Left lung (tissue), 10 donors: ENCODE data around the gene TMEM225B. TPM values are rescaled to one million over a fixed set of nuclear protein-coding genes. Genes with fewer than 3 reads are reported as not detected.

Experiments
- ATAC-seq: fragments of 200-7000 bp; cut with Tn5 transposase; one replicate; pipeline ENCODE4 v1.9.1; 2020; ENCODE audit warnings: moderate library complexity
- DNase-seq, 4 donors: peaks; one replicate each; pipeline ENCODE4 v3.0.0-alpha.2; 2013 to 2020
- H3K27ac ChIP-seq, 2 donors: fragments of 200-600 bp; sonication (generic) in 1 of 2; one replicate each; pipeline versions ENCODE4 v1.5.0 to v1.8.0; 2020 to 2021
- H3K27me3 ChIP-seq, 2 donors: fragments of 200-600 bp; sonication (generic) in 1 of 2; one replicate each; pipeline versions ENCODE4 v1.5.0 to v1.8.0; 2020 to 2021
- H3K36me3 ChIP-seq, 2 donors: fragments of 200-600 bp; sonication (generic) in 1 of 2; one replicate each; pipeline versions ENCODE4 v1.5.0 to v1.8.0; 2020 to 2021
- H3K4me1 ChIP-seq, 2 donors: fragments of 200-600 bp; one replicate each; pipeline ENCODE4 v1.8.0; 2021
- H3K4me3 ChIP-seq, 2 donors: fragments of 200-600 bp; sonication (generic) in 1 of 2; one replicate each; pipeline versions ENCODE4 v1.5.0 to v1.8.0; 2020 to 2021; ENCODE audit warnings: mild to moderate bottlenecking in 1 of 2
- H3K9me3 ChIP-seq, 2 donors: fragments of 200-600 bp; sonication (generic) in 1 of 2; one replicate each; pipeline versions ENCODE4 v1.5.0 to v1.8.0; 2020 to 2021
- intact Hi-C, 2 donors: fragments of 100-400 bp; cut with DNase I; formaldehyde crosslinking; loops; one replicate each; pipeline versions ENCODE4 v1.11.2 to v1.14.2; 2022
- polyA plus RNA-seq, 6 donors: library from polyadenylated mRNA; unstranded; fragments of 120-200 nt; gene quantifications; one replicate each; pipeline ENCODE4 v1.2.1, GENCODE V29; 2013; ENCODE audit not compliant: insufficient read length in 6 of 6
- total RNA-seq, 2 donors: library from RNA; stranded (reverse); fragmentation: NEBNext Ultra II Directional; extraction: Animal tissue kit (Norgen Biotek cat#: 25700); gene quantifications; one replicate each; pipeline ENCODE4 v1.2.1, GENCODE V29; 2021
- TF ChIP-seq, protein P1 (sequence below), 2 donors: fragments of 200-600 bp; sonication (generic) in 1 of 2; IDR thresholded peaks; one replicate each; pipeline versions ENCODE4 v1.5.0 to v1.8.0; 2021; ENCODE audit warnings: antibody characterized with exemption in 2 of 2
- donor health status: DM: no; HTN: yes; CAD: no.
- donor health status: DM: no; HTN: no; CAD: no.

Gene TMEM225B
- total and polyA plus RNA-seq, 8 donors: 0.60 to 1.9 (median 1.5) TPM

DNA sequence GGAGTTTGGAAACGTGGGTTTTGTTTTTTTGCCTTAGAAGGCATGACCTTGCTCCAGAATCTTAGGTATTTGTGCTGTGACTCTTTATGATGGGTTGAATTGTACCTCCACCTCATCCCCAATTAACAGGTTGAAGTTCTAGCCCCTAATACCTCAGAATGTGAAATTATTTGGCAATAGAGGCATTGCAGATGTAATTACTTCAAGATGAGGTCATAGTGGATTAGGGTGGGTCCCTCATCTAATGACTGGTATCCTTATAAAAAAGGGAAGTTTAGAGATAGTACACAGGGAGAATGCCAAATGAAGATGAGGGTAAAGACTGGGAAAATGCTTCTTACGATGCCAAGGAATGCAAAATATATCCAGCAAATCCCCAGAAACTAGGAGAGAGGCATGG is 43.1 kb upstream of the TMEM225B start:
- TF ChIP-seq, protein P1, sequence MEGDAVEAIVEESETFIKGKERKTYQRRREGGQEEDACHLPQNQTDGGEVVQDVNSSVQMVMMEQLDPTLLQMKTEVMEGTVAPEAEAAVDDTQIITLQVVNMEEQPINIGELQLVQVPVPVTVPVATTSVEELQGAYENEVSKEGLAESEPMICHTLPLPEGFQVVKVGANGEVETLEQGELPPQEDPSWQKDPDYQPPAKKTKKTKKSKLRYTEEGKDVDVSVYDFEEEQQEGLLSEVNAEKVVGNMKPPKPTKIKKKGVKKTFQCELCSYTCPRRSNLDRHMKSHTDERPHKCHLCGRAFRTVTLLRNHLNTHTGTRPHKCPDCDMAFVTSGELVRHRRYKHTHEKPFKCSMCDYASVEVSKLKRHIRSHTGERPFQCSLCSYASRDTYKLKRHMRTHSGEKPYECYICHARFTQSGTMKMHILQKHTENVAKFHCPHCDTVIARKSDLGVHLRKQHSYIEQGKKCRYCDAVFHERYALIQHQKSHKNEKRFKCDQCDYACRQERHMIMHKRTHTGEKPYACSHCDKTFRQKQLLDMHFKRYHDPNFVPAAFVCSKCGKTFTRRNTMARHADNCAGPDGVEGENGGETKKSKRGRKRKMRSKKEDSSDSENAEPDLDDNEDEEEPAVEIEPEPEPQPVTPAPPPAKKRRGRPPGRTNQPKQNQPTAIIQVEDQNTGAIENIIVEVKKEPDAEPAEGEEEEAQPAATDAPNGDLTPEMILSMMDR (IDR thresholded peaks at IDR 0.05): no peak
- Histone ChIP-seq H3K36me3 (peaks cover 0 to 21% of the 10 kb centered on the region in 2 donors), H3K9me3 (no peaks in the 10 kb centered on the region), H3K4me3 (no peak overlapping the region), H3K27ac (no peak overlapping the region), H3K4me1 (peaks cover 16 to 51% of the 10 kb centered on the region in 2 donors), H3K27me3 (no peaks in the 10 kb centered on the region)
- no peak for ATAC-seq
- intact Hi-C loops: no loop called here
- DNase-seq: no peak

DNA sequence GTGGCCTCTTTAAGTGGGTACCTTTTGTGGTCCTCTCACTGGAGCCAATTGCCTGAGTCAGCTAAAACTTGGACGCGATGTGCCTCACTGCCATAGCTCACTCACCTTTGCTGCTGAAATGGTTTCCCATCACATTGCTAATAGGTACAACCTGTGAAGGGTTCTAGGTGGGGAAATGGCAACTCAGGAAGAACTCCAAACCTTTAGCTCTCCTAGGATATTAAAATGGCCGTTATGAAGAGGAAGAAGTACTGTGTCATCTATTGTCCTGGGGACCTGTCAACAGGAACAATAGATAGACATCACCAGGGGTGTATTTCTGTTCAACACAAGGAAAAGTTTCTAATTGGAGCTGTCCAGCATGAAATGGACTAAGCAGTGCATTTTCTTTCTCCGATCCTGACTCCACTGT is 40.9 kb upstream of the TMEM225B start:
- Histone ChIP-seq H3K36me3 (peaks cover 0 to 41% of the 10 kb centered on the region in 2 donors), H3K9me3 (no peaks in the 10 kb centered on the region), H3K4me3 (peak overlapping the region; percentile 88 to 95), H3K4me1 (peaks cover 11 to 66% of the 10 kb centered on the region in 2 donors), H3K27ac (peak overlapping the region; percentile 96 to 99), H3K27me3 (no peaks in the 10 kb centered on the region)
- ATAC-seq (no peak), DNase-seq (no peak)
- intact Hi-C loops: no loop called here
- TF ChIP-seq, protein P1 (IDR thresholded peaks at IDR 0.05): no peak

DNA sequence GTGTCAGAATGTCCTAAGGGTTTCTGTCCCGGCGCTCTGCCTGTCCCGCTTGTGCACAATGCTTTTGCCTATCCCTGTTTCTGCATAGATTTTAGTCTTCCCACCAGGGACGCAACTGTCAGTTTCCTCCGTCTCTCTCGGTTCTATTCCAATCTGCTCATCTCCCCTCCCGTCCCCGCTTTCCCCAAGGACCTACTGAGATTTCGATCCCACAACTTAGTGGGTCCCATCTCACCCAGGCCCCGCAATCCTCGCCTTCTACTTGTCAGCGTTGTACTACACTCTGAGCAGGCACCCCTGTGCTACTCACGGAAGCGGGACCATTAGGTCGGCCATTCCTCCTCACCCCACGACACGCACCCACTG is 40.1 kb upstream of the TMEM225B start:
- peak; percentile 64 for ATAC-seq
- H3K4me3 ChIP-seq: peak overlapping the region; percentile 88 to 95
- TF ChIP-seq, protein P1 (IDR thresholded peaks at IDR 0.05): no peak
- DNase-seq: no peak
- H3K27me3 ChIP-seq: no peaks in the 10 kb centered on the region
- H3K36me3 ChIP-seq: peaks cover 0 to 49% of the 10 kb centered on the region in 2 donors
- H3K9me3 ChIP-seq: no peaks in the 10 kb centered on the region
- intact Hi-C loops: no loop called here
- H3K4me1 ChIP-seq: peaks cover 11 to 67% of the 10 kb centered on the region in 2 donors
- H3K27ac ChIP-seq: peak overlapping the region; percentile 96 to 99

DNA sequence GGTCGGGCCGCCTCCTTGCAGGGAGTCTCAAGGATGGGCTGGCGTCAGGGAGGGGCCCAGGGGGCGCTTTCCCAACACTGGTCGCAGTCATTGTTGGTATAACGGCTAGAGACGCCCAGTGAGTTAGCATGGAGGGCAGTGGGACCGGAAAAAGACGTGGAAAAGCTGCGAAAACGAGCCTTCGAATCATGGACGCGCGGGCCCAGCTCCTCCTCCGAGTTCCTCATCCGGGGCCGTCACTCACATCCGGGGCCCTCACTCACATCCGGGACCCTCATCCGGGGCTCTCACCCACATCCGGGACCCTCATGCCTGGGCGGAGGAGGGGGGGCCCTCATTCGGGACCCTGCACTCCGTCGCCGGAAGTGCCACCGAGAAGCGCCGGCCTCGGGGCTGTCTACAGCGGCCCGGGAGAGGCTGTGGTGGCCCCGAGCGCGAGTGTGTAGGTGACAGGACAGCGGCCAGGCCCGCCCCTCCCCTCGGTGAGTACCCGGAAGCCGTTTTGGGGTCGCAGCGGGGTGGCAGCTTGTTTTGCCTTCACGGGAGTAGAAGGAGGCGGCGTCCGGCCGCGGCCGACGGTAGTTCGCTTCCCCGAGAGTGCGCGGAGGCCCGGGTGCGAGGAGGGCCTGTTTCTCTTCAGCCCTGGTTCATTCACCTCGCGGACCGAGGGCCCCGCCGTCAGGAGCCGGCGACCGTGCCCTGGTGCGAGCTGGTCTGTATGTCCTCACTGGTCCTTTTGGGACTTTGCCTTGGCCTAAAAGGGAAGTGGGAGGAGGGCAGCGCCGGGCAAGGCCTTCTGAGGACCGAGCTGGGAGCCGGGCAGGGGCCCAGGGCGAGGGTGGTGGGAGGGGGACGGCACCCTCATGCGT is 39.5 kb upstream of the TMEM225B start, which contains the start of gene ZNF655:
TSS of gene ZNF655 (plus strand) at position 337 of the 869 bp plus-strand sequence. CDS start 1,918 bp downstream, outside the sequence.
- peak; percentile 96 for ATAC-seq
- Histone ChIP-seq H3K27me3 (no peaks in the 10 kb centered on the region), H3K9me3 (no peaks in the 10 kb centered on the region), H3K4me3 (peak within 1 kb of the TSS; percentile 88 to 95), H3K27ac (peak within 1 kb of the TSS; percentile 96 to 99), H3K36me3 (peaks cover 0 to 52% of the 10 kb centered on the region in 2 donors), H3K4me1 (peaks cover 13 to 73% of the 10 kb centered on the region in 2 donors)
- TF ChIP-seq, protein P1 (IDR thresholded peaks at IDR 0.05): no peak
- intact Hi-C loops: no loop called here
- peak; percentile 89 to 94 (median 92) for DNase-seq

DNA sequence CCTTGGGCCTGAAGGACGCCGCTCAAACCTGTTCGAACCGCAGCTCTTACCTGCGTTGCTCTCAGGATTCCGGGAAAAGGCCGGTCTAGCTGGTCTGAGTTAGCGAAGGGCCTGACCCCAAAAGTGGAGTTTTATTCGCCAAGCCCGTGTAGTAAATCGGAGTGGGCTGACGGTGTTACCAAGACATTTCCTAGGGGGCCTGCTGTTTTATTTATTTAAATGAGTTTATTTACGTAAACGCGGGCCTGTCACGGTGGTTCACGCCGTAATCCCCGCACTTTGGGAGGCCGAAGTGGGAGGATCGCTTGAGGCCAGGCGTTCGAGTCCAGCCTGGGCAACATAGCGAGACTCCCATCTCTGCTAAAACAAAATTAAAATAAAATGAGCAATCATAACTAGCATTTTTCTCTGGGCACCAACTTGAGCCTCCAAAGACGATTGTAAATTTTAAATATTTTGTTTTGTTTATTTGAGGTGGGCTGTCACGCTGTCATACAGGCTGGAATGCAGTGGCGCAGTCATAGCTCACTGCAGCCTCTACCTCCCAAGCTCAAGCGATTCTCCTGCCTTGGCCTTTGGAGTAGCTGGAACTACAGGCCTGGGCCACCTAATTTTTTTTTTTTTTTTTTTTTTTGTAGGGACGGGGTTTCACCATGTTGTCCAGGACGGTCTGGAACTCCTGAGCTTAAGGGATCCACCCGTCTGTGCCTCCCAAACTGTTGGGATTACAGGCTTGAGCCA is 38.7 kb upstream of the TMEM225B start:
- intact Hi-C loops: no loop called here
- peaks cover 14 to 76% of the 10 kb centered on the region in 2 donors for H3K4me1 ChIP-seq
- H3K4me3 ChIP-seq: peak overlapping the region; percentile 88 to 95
- DNase-seq (no peak), ATAC-seq (no peak)
- H3K9me3 ChIP-seq: no peaks in the 10 kb centered on the region
- peak overlapping the region; percentile 96 to 99 for H3K27ac ChIP-seq
- H3K27me3 ChIP-seq: no peaks in the 10 kb centered on the region
- peaks cover 0 to 53% of the 10 kb centered on the region in 2 donors for H3K36me3 ChIP-seq
- TF ChIP-seq, protein P1 (IDR thresholded peaks at IDR 0.05): no peak
